ENCODE measurements around the gene TMEM266.

TMEM266 gene

DNA sequence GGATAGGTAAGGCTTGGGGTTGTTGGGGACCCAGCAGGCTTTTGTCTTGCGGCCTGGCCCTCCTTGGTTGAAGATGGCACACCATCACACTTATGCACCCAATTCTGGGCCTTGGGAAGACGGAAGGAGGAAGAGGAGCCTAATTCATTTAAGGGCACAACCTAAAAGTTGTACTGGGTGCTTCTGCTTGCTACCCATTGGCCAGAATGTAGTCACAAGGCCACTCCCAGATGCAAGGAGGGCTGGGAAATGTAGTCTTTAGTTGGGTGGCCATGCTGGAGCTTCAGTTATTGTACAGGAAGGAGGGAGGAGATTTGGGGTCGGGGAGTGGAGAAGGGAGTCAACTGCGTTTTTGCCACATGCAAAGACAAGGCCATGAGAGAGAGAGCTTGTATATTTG is 109.2 kb downstream of the TMEM266 start:
- ChIA-PET CTCF (interaction anchor here (1.4 to 1.8 kb wide), 4 partner anchors 16 to 24 kb away, joined by 3 to 7 read pairs (median 4); no protein-coding TSS in a partner anchor), POLR2A (interaction anchor here (1.8 kb wide), 1 partner anchor 19 kb away, joined by 4 read pairs; no protein-coding TSS in a partner anchor)
- Histone ChIP-seq H3K4me1 (ENCODE audit: control insufficient read depth, insufficient read depth, low read length) (no peaks in the 10 kb centered on the region), H3K36me3 (ENCODE audit: control insufficient read depth in 2 of 2, insufficient read depth in 1 of 2, low read length in 2 of 2) (no peaks in the 10 kb centered on the region), H3K27ac (ENCODE audit: extremely low read depth, low read depth, low read length) (no peak overlapping the region), H3K9me3 (ENCODE audit: control insufficient read depth, insufficient read depth, low read depth, low read length) (no peaks in the 10 kb centered on the region), H3K4me3 (ENCODE audit: low read depth, low read length) (no peak overlapping the region)
- TF ChIP-seq, protein P1, sequence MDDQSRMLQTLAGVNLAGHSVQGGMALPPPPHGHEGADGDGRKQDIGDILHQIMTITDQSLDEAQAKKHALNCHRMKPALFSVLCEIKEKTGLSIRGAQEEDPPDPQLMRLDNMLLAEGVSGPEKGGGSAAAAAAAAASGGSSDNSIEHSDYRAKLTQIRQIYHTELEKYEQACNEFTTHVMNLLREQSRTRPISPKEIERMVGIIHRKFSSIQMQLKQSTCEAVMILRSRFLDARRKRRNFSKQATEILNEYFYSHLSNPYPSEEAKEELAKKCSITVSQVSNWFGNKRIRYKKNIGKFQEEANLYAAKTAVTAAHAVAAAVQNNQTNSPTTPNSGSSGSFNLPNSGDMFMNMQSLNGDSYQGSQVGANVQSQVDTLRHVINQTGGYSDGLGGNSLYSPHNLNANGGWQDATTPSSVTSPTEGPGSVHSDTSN (CRISPR knock-in tag; IDR thresholded peaks at IDR 0.05), result no peak
- no peak for TF ChIP-seq PRDM1 (tag by site-specific recombination; IDR thresholded peaks at IDR 0.05)
- 0 out of 2 replicates have a peak, but pooled peaks have one; percentile 20 for TF ChIP-seq ZNF76 (tag by site-specific recombination; IDR thresholded peaks at IDR 0.05; ENCODE audit: borderline replicate concordance, low read depth)
- TF ChIP-seq ZNF423 (tag by site-specific recombination; IDR thresholded peaks at IDR 0.05), result no peak
- peak; percentile 70 for TF ChIP-seq PRDM10 (tag by site-specific recombination; IDR thresholded peaks at IDR 0.05)

GRCh38 chr15:76169911-76170800 is 110.4 kb downstream of the TMEM266 start:
- no peaks in the 10 kb centered on the region for H3K4me1 ChIP-seq (ENCODE audit: control insufficient read depth, insufficient read depth, low read length)
- no peaks in the 10 kb centered on the region for H3K9me3 ChIP-seq (ENCODE audit: control insufficient read depth, insufficient read depth, low read depth, low read length)
- ChIA-PET CTCF (interaction anchor here (0.5 to 1.5 kb wide), 3 partner anchors 15 to 1365 kb away, joined by 3 to 5 read pairs (median 5); no protein-coding TSS in a partner anchor), POLR2A (interaction anchor here (1.8 kb wide), 1 partner anchor 20 kb away, joined by 4 read pairs; no protein-coding TSS in a partner anchor)
- H3K36me3 ChIP-seq (ENCODE audit: control insufficient read depth in 2 of 2, insufficient read depth in 1 of 2, low read length in 2 of 2), result no peaks in the 10 kb centered on the region
- 0 out of 2 replicates have a peak, but pooled peaks have one; percentile 11 for TF ChIP-seq KLF1 (tag by site-specific recombination; IDR thresholded peaks at IDR 0.05)
- TF ChIP-seq, protein P2, sequence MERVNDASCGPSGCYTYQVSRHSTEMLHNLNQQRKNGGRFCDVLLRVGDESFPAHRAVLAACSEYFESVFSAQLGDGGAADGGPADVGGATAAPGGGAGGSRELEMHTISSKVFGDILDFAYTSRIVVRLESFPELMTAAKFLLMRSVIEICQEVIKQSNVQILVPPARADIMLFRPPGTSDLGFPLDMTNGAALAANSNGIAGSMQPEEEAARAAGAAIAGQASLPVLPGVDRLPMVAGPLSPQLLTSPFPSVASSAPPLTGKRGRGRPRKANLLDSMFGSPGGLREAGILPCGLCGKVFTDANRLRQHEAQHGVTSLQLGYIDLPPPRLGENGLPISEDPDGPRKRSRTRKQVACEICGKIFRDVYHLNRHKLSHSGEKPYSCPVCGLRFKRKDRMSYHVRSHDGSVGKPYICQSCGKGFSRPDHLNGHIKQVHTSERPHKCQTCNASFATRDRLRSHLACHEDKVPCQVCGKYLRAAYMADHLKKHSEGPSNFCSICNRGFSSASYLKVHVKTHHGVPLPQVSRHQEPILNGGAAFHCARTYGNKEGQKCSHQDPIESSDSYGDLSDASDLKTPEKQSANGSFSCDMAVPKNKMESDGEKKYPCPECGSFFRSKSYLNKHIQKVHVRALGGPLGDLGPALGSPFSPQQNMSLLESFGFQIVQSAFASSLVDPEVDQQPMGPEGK (tag by site-specific recombination; IDR thresholded peaks at IDR 0.05), result no peak
- no peak for TF ChIP-seq ZNF362 (tag by site-specific recombination; IDR thresholded peaks at IDR 0.05)
- TF ChIP-seq, protein P3, sequence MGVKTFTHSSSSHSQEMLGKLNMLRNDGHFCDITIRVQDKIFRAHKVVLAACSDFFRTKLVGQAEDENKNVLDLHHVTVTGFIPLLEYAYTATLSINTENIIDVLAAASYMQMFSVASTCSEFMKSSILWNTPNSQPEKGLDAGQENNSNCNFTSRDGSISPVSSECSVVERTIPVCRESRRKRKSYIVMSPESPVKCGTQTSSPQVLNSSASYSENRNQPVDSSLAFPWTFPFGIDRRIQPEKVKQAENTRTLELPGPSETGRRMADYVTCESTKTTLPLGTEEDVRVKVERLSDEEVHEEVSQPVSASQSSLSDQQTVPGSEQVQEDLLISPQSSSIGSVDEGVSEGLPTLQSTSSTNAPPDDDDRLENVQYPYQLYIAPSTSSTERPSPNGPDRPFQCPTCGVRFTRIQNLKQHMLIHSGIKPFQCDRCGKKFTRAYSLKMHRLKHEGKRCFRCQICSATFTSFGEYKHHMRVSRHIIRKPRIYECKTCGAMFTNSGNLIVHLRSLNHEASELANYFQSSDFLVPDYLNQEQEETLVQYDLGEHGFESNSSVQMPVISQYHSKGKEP (tag by site-specific recombination; IDR thresholded peaks at IDR 0.05), result no peak
- TF ChIP-seq ZNF391 (tag by site-specific recombination; IDR thresholded peaks at IDR 0.05; ENCODE audit: borderline replicate concordance, low read depth), result no peak
- no peak for TF ChIP-seq KLF10 (tag by site-specific recombination; IDR thresholded peaks at IDR 0.05)
- TF ChIP-seq, protein P4, sequence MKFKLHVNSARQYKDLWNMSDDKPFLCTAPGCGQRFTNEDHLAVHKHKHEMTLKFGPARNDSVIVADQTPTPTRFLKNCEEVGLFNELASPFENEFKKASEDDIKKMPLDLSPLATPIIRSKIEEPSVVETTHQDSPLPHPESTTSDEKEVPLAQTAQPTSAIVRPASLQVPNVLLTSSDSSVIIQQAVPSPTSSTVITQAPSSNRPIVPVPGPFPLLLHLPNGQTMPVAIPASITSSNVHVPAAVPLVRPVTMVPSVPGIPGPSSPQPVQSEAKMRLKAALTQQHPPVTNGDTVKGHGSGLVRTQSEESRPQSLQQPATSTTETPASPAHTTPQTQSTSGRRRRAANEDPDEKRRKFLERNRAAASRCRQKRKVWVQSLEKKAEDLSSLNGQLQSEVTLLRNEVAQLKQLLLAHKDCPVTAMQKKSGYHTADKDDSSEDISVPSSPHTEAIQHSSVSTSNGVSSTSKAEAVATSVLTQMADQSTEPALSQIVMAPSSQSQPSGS (tag by site-specific recombination; IDR thresholded peaks at IDR 0.05; ENCODE audit: low read depth), result no peak
- TF ChIP-seq ZFHX2 (tag by site-specific recombination; conservative IDR thresholded peaks at IDR 0.05), result peak; percentile 55; the same call in 1 of the 2 replicates
- peak; percentile 72 for TF ChIP-seq EGR2 (tag by site-specific recombination; IDR thresholded peaks at IDR 0.05; ENCODE audit: low read depth)
- no peak for TF ChIP-seq ZSCAN23 (tag by site-specific recombination; IDR thresholded peaks at IDR 0.05)
- TF ChIP-seq ZBTB48 (tag by site-specific recombination; IDR thresholded peaks at IDR 0.05), result no peak
- no peak for TF ChIP-seq ZNF10 (tag by site-specific recombination; IDR thresholded peaks at IDR 0.05)
- no peak overlapping the region for H3K4me3 ChIP-seq (ENCODE audit: low read depth, low read length)
- 0 out of 2 replicates have a peak overlapping the region, but pooled peaks have one; percentile 10 for H3K27ac ChIP-seq (ENCODE audit: extremely low read depth, low read depth, low read length)
